Astrocyte of the cerebellum (primary cell): ENCODE results near the gene PRKCZ.

Experiments used
- DNase-seq: peaks from one replicate; pipeline ENCODE4 v3.0.0-alpha.2; 2011; ENCODE audit warnings: low read depth
- H3K4me3 ChIP-seq: 2 replicates; pipeline ENCODE4 v1.5.1; 2011; ENCODE audit warnings: mild to moderate bottlenecking, low read depth, low read length, moderate library complexity
- CTCF ChIP-seq: IDR thresholded peaks from 2 replicates; pipeline ENCODE4 v1.5.1; 2012; ENCODE audit warnings: low read length, low read depth, moderate library complexity, mild to moderate bottlenecking; ENCODE audit errors: missing control alignments
- in situ Hi-C: cut with HindIII; loops from 2 replicates; pipeline ENCODE4 v1.10.0; 2017; ENCODE audit warnings: low sequenced_read_pairs

PRKCZ gene

GRCh38 chr1:2176615-2177014 lies 126.4 kb downstream of the PRKCZ start:
- TF ChIP-seq CTCF, result no peak
- in situ Hi-C loops, result no loop called here
- no peak for DNase-seq
- no peak overlapping the region for H3K4me3 ChIP-seq

GRCh38 chr1:2177541-2177940 lies 127.3 kb downstream of the PRKCZ start:
- in situ Hi-C loops, result no loop called here
- no peak for TF ChIP-seq CTCF
- no peak overlapping the region for H3K4me3 ChIP-seq
- no peak for DNase-seq

DNA sequence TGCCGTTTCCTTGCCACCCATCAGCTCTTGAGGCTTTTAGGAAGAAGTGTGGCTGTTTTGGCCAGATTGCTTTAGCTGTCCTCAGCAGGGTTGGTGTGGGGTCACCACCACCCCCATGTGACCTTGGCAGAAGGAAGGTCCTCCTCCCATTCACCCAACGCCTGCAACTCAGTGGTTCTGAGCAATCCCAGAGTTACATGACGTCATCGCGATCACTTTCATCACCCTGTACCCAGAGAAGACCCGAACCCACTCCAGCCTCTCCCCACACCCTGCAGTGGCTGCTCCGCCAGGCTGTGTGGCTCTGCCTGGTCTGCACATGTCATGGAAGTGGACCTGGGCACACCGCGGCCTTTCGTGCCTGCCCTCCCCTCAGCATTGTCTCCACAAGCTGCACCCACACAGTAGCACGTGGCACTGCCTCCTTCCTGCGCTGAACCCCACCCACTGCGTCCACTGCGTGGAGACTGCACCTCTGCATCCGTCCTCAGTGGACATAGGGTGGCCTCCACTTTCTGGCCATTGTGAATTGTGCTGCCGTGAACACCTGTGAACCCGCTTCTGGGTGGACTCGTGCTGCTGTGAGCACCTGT lies 127.8 kb downstream of the PRKCZ start:
- no peak for DNase-seq
- in situ Hi-C loops, result no loop called here
- no peak for TF ChIP-seq CTCF
- no peak overlapping the region for H3K4me3 ChIP-seq

DNA sequence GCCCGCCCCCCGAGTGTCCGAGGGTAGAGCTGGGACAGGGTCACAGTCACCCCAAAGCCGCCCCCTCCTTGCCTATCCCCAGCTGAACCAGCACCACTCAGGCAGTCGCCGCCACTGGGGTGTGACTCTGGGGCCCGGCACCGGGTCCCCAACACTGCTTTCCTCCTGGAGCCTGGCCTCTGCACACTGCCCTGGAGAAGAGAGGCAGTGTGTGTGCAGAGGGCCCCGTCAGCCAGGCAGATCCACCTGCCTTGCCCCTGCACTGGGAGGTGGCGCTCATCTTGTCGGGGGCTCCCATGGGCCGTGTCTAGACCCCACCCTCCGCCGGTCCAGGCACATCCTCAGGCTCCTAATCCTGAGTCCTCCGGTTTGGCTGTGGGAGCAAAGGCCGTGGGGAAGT lies 128.7 kb downstream of the PRKCZ start:
- no peak overlapping the region for H3K4me3 ChIP-seq
- in situ Hi-C loops, result no loop called here
- no peak for TF ChIP-seq CTCF
- no peak for DNase-seq

DNA sequence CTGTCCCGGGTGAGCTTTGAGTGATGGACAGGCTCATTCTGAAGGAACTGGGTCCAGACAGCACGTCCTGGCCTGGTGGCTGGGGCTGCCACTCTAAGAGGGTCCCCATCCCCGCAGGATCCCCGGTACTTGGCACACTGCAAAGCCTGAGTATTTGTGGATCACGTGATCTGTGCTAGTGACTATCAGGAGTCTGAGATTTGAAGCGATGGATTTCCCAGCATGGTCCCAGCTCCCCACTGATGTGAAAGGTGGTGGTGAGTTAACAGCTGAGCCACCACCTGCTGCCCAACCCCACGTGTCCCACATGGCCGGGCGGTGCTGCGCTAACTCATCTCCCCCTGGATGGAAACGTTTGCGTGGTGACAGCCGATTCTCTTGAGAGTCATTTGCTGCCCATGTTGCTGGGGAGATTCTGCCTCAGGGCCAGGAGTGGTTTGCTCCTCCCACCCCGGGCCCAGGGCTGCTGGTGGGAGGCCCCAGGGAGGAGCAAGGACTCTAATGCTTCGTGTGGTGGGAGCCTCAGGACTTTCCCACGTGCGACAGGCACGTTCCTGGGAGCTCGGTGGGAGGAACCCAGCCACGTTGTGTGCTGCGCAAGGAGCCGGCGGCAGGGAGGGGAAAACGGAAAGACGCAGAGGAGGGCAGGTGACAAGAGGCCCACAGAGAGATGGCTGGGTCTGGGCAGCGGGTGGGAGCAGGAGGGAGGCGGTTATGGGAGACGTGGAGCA lies 129.2 kb downstream of the PRKCZ start:
- in situ Hi-C loops, result no loop called here
- no peak for DNase-seq
- no peak overlapping the region for H3K4me3 ChIP-seq
- no peak for TF ChIP-seq CTCF

- no peak for TF ChIP-seq CTCF
- in situ Hi-C loops, result no loop called here
- no peak for DNase-seq
- H3K4me3 ChIP-seq, result no peak overlapping the region
These were observed 130.4 kb downstream of the PRKCZ start for GRCh38 chr1:2180297-2181245.
